Activated CD4-positive, alpha-beta T cell treated with anti-CD3 and anti-CD28 coated beads, Interleukin-2, amount 50 U/mL, for 48 hours (primary cell): ENCODE measurements around the gene TUBB1.
A peak's percentile ranks its signal among the peaks of the same experiment; 100 is the strongest.

ENCODE experiments used
- DNase-seq, 2 experiments: peaks; one replicate each; pipeline ENCODE4 v3.0.0-alpha.2; 2020

Gene TUBB1

GRCh38 chr20:59044796-59045195 lies 25.6 kb downstream of the TUBB1 start:
- DNase-seq: no peak

GRCh38 chr20:59046862-59047261 lies 27.6 kb downstream of the TUBB1 start:
- DNase-seq: no peak

GRCh38 chr20:59047938-59048680 lies 28.9 kb downstream of the TUBB1 start:
- peak; percentile 23 to 43 for DNase-seq

GRCh38 chr20:59048681-59049030 lies 29.4 kb downstream of the TUBB1 start:
- no peak for DNase-seq

GRCh38 chr20:59050437-59050836 lies 31.2 kb downstream of the TUBB1 start:
- DNase-seq: no peak

- no peak for DNase-seq
Measured at GRCh38 chr20:59051666-59052185, 32.5 kb downstream of the TUBB1 start.

- DNase-seq: no peak
Measured at GRCh38 chr20:59055302-59055701, 36.1 kb downstream of the TUBB1 start.

GRCh38 chr20:59062081-59062480 lies 42.9 kb downstream of the TUBB1 start:
- DNase-seq: no peak

- no peak for DNase-seq
Measured at GRCh38 chr20:59063358-59064213, 44.4 kb downstream of the TUBB1 start.

- DNase-seq: no peak
Measured at GRCh38 chr20:59064214-59064722, 45.0 kb downstream of the TUBB1 start.

GRCh38 chr20:59068534-59068933 lies 49.3 kb downstream of the TUBB1 start:
- DNase-seq: no peak

- DNase-seq: no peak
Measured at GRCh38 chr20:59069026-59069425, 49.8 kb downstream of the TUBB1 start.

GRCh38 chr20:59071216-59071615 lies 52.0 kb downstream of the TUBB1 start:
- no peak for DNase-seq

GRCh38 chr20:59073582-59073981 lies 54.4 kb downstream of the TUBB1 start:
- no peak for DNase-seq

- DNase-seq: no peak
Measured at GRCh38 chr20:59074456-59074855, 55.2 kb downstream of the TUBB1 start.

- peak in 1 of 2 experiments; percentile 30 for DNase-seq
Measured at GRCh38 chr20:59075934-59076508, 56.8 kb downstream of the TUBB1 start.
